HepG2 (cell line): ENCODE data around the gene OSBPL5.

ENCODE experiments used
- BRCA1 ChIP-seq: sonication (generic); formaldehyde crosslinking; IDR thresholded peaks from 2 replicates; pipeline ENCODE4 v1.4.0; 2020; ENCODE audit warnings: missing genetic modification reagents
- ESRRA ChIP-seq: sonication (generic); formaldehyde crosslinking; IDR thresholded peaks from 2 replicates; pipeline ENCODE4 v1.5.1; 2020; ENCODE audit warnings: mild to moderate bottlenecking, low read depth, missing genetic modification reagents
- HNRNPUL1 ChIP-seq: fragments of 200-400 bp; formaldehyde crosslinking; IDR thresholded peaks from 2 replicates; pipeline ENCODE4 v1.6.1; 2017; ENCODE audit warnings: low read depth, mild to moderate bottlenecking, low read length, moderate library complexity
- KDM5A ChIP-seq: fragments of 200-600 bp; sonication (generic); IDR thresholded peaks from 2 replicates; pipeline ENCODE4 v1.7.0; 2018; ENCODE audit warnings: antibody characterized with exemption, mild to moderate bottlenecking, low read length, borderline replicate concordance
- ZNF143 ChIP-seq: sonication (generic); formaldehyde crosslinking; IDR thresholded peaks from 2 replicates; pipeline ENCODE4 v1.4.0; 2020; ENCODE audit warnings: missing genetic modification reagents
- ZNF737 ChIP-seq: sonication (generic); formaldehyde crosslinking; IDR thresholded peaks from 2 replicates; pipeline ENCODE4 v1.5.0; 2020; ENCODE audit warnings: missing genetic modification reagents, mild to moderate bottlenecking, borderline replicate concordance
- TF ChIP-seq, protein P1 (sequence below), 2 experiments: sonication (generic) in 1 of 2; formaldehyde crosslinking in 1 of 2; IDR thresholded peaks; 2 replicates each; pipeline versions ENCODE4 v1.4.0 to v1.6.1; 2018 to 2020; ENCODE audit warnings: missing genetic modification reagents in 2 of 2, borderline replicate concordance in 1 of 2, low read depth in 1 of 2, mild to moderate bottlenecking in 1 of 2, missing biosample characterization in 1 of 2
- TF ChIP-seq, protein P2 (sequence below): sonication (generic); formaldehyde crosslinking; IDR thresholded peaks from 2 replicates; pipeline ENCODE4 v1.5.0; 2020; ENCODE audit warnings: mild to moderate bottlenecking, missing genetic modification reagents, moderate library complexity

DNA sequence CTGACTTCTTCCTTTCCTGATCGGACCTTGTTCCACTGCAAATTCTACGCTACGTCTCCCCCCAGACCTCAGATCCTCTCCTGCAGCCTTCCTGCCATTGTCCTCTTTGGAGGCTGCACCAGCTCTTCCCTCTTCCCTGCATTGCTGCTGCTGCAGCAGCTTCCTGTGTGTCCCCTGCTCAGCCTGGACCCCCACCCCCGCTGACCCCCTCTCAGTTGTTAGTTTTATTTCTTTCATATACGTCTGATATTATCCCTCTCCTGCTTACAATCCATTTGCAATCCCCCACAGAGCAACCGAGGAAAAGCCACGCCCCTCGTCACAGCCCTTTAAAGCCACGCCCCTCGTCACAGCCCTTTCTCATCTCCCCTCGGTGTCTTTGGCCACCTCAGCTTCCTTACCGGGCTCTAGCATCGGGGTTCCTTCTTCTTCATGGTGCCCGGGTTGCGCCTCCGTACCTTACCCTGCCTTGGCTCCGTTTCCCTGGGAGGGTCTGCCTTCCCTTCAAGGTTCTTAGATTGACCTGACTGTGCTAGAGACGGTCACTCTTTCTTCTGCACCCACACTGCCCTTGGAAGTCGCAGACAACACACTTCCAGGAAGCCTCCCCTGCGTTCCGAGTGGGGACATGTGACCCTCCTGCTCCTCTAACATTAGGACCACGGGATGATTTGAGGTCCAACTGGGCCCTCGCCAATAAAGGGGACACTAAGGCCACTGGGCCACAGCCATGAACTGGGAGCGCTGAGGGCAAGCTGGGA lies 48.7 kb upstream of the OSBPL5 start:
- TF ChIP-seq ZNF737 (CRISPR knock-in tag), result no peak
- TF ChIP-seq HNRNPUL1, result no peak
- no peak for TF ChIP-seq KDM5A
- TF ChIP-seq ZNF143 (CRISPR knock-in tag), result no peak
- TF ChIP-seq, protein P1, sequence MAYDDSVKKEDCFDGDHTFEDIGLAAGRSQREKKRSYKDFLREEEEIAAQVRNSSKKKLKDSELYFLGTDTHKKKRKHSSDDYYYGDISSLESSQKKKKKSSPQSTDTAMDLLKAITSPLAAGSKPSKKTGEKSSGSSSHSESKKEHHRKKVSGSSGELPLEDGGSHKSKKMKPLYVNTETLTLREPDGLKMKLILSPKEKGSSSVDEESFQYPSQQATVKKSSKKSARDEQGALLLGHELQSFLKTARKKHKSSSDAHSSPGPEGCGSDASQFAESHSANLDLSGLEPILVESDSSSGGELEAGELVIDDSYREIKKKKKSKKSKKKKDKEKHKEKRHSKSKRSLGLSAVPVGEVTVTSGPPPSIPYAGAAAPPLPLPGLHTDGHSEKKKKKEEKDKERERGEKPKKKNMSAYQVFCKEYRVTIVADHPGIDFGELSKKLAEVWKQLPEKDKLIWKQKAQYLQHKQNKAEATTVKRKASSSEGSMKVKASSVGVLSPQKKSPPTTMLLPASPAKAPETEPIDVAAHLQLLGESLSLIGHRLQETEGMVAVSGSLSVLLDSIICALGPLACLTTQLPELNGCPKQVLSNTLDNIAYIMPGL (CRISPR knock-in tag; IDR thresholded peaks at IDR 0.05; ENCODE audit: borderline replicate concordance in 1 of 2, low read depth in 1 of 2), result no peak
- no peak for TF ChIP-seq ESRRA (CRISPR knock-in tag)
- no peak for TF ChIP-seq BRCA1 (CRISPR knock-in tag)
- TF ChIP-seq, protein P2, sequence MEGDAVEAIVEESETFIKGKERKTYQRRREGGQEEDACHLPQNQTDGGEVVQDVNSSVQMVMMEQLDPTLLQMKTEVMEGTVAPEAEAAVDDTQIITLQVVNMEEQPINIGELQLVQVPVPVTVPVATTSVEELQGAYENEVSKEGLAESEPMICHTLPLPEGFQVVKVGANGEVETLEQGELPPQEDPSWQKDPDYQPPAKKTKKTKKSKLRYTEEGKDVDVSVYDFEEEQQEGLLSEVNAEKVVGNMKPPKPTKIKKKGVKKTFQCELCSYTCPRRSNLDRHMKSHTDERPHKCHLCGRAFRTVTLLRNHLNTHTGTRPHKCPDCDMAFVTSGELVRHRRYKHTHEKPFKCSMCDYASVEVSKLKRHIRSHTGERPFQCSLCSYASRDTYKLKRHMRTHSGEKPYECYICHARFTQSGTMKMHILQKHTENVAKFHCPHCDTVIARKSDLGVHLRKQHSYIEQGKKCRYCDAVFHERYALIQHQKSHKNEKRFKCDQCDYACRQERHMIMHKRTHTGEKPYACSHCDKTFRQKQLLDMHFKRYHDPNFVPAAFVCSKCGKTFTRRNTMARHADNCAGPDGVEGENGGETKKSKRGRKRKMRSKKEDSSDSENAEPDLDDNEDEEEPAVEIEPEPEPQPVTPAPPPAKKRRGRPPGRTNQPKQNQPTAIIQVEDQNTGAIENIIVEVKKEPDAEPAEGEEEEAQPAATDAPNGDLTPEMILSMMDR (CRISPR knock-in tag), result no peak
